SH-SY5Y (cell line): ENCODE results near the gene ASCC2.

ENCODE experiments used
- GATA2 ChIP-seq: IDR thresholded peaks from 2 replicates; pipeline ENCODE4 v1.6.1; 2011; ENCODE audit warnings: mild to moderate bottlenecking, low read depth, low read length
- GATA3 ChIP-seq: IDR thresholded peaks from 2 replicates; pipeline ENCODE4 v1.6.1; 2011; ENCODE audit warnings: low read depth, mild to moderate bottlenecking, low read length, moderate library complexity

GRCh38 chr22:29870574-29870973, 32.5 kb upstream of the ASCC2 start:
- TF ChIP-seq GATA3 (no peak), GATA2 (no peak)
